Activated CD4-positive, alpha-beta T cell treated with anti-CD3 and anti-CD28 coated beads for 36 hours (primary cell): ENCODE results near the gene LIFR. TPM values are rescaled to one million over a fixed set of nuclear protein-coding genes. Genes with fewer than 3 reads are reported as not detected.
"Not testable (repeated sequence)": the region's sequence is repeated elsewhere in the genome, so short reads cannot be mapped to it uniquely, and the experiment has no call there.

Experiments used
- ATAC-seq: fragments of 200-7000 bp; cut with Tn5 transposase; one replicate; pipeline ENCODE4 v1.10.0; 2021; ENCODE audit warnings: mild to moderate bottlenecking, moderate library complexity
- CTCF ChIA-PET: fragments of 350-600 bp; sonication (Branson Sonifier 250); formaldehyde crosslinking; loops from one replicate; lab custom pipeline; 2021; ENCODE audit warnings: antibody characterized with exemption; lab: Charles Lee
- POLR2A ChIA-PET: fragments of 350-600 bp; sonication (Branson Sonifier 250); formaldehyde crosslinking; loops from one replicate; lab custom pipeline; 2021; ENCODE audit warnings: antibody characterized with exemption, inconsistent platforms; lab: Charles Lee
- DNase-seq: peaks from one replicate; pipeline ENCODE4 v3.0.0-alpha.2; 2020
- H3K27ac Mint-ChIP-seq: one replicate; pipeline ENCODE4 v1.8.0; 2021; ENCODE audit warnings: mixed read lengths
- H3K27me3 Mint-ChIP-seq: one replicate; pipeline ENCODE4 v1.8.0; 2021; ENCODE audit warnings: mixed read lengths
- H3K36me3 Mint-ChIP-seq: one replicate; pipeline ENCODE4 v1.8.0; 2021; ENCODE audit warnings: low read depth, mixed read lengths
- H3K4me1 Mint-ChIP-seq: one replicate; pipeline ENCODE4 v1.8.0; 2021; ENCODE audit warnings: mixed read lengths
- H3K4me3 Mint-ChIP-seq: one replicate; pipeline ENCODE4 v1.8.0; 2021; ENCODE audit warnings: mild to moderate bottlenecking, moderate library complexity, mixed read lengths
- H3K9me3 Mint-ChIP-seq: one replicate; pipeline ENCODE4 v1.8.0; 2021; ENCODE audit warnings: low read depth, mixed read lengths
- intact Hi-C, 2 experiments: fragments of 100-400 bp; cut with DNase I in 1 of 2; cut with micrococcal nuclease in 1 of 2; formaldehyde crosslinking; loops; one replicate each; pipeline versions ENCODE4 v1.14.2 to v1.15.1; 2022 to 2024; cut with DNase I, micrococcal nuclease
- total RNA-seq, 2 experiments: library from RNA; stranded (reverse); gene quantifications; one replicate each; pipeline ENCODE4 v1.2.3, GENCODE V29; 2021

LIFR gene
- total RNA-seq, 2 experiments from 2014 or later = 0.09 to 0.14 TPM

DNA sequence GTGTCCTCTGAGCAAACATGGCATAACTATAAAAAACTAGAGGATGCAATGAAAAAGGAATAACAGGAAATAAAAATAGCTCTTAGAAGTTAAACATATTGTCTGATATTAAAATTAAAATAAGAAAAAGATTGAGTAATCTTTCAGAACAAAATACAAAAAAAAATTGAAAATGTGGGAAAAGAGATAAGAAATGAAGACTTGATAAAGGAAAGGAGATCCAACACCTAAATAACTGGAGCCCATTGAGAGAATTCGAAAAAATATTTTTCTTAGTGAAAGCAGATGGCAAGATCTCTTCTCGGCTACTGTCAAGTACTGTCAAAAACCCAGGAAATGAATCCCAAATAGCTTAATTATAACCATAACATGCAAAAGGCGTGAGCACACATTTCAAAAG lies 24.9 kb downstream of the LIFR start:
- Mint-ChIP-seq H3K4me1 (no peaks in the 10 kb centered on the region), H3K9me3 (no peaks in the 10 kb centered on the region), H3K27me3 (peaks cover 19% of the 10 kb centered on the region), H3K27ac (no peak overlapping the region), H3K4me3 (no peak overlapping the region), H3K36me3 (no peaks in the 10 kb centered on the region)
- intact Hi-C loops = no loop called here
- ChIA-PET CTCF (no interaction called here), POLR2A (no interaction called here)
- ATAC-seq (no peak), DNase-seq (no peak)

DNA sequence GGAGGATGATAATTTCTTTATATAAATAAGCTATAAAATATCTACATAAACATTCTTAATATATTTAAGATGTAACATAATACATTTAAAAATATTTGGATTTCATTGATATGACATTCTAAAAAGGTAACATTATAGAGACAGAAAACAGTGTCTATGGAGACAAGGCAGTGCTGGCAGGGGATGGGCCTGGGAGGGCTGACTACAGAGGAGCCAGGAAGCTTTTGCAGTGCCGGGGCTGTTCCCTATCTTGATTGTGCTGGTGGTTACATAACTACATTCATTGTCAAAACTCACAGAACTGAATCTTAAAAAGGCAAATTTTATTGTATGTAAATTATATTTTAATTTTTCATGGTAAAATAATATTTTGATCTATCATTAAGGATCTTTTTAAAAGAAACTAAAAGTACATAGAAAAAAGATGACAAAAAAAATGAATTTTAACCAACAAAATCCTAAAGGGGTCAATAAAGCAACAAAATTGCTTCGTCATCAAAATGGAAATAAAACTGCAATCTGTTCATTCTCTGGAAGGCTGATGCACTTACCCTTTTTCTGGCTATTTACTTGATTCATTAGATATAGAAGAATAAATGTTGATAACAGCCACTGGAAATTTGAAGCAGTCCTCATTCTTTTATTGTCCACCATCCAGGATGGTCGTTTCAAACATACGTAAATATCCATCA lies 26.3 kb downstream of the LIFR start:
- intact Hi-C loops = no loop called here
- Mint-ChIP-seq H3K4me1 (no peaks in the 10 kb centered on the region), H3K9me3 (no peaks in the 10 kb centered on the region)

DNA sequence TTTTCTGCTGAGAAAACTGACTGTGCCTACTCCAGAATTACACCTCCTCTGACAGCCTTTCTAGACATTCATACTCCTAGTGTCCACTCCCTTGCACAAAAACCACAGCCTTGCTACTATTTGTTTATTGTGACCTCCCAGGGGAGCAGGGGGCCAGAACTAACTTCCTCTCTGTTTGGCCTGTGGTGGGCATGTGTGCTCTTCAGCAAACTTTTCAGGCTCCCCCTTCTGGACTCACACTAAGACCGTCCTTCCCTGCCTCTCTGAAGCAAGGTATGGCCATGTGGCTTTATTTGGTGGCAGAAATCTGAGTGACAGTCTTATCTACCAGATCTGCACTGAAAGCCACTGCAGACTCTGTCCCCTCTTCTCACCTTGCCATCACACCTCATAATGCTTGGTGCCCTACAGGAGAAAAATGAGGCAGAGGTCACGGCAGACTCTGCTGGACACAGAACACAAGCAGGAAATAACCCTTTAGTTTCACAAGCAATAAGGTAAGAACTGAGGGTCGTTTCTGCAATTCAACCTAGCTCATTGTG lies 28.2 kb downstream of the LIFR start:
- POLR2A ChIA-PET = no interaction called here

More for the DNA sequence above, 26.3 kb downstream of the LIFR start:
- no peak for ATAC-seq
- H3K27me3 Mint-ChIP-seq = peaks cover 20% of the 10 kb centered on the region
- ChIA-PET CTCF (no interaction called here), POLR2A (no interaction called here)
- H3K4me3 Mint-ChIP-seq = no peak overlapping the region
- H3K36me3 Mint-ChIP-seq = no peaks in the 10 kb centered on the region
- DNase-seq = no peak
- no peak overlapping the region for H3K27ac Mint-ChIP-seq

DNA sequence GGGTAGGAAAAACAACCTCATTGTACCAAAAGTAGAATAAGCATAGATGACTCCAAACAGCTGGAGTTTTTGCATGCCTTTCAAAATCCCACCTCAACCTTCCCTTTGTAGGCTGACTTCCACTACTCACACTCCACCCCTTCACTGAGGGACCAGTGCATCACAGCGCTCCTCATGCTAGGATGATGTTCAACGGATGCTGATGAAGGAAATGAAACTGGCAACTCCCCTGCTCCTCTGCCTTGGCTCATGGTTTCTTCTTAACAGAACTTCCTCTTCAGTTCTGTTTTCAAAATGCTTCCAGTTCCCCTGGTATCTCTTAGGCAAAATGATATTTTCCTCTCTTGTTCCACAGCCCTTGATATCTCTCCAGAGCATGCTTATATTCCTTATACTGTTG lies 29.0 kb downstream of the LIFR start:
- Mint-ChIP-seq H3K27me3 (peaks cover 25% of the 10 kb centered on the region), H3K27ac (no peak overlapping the region), H3K9me3 (no peaks in the 10 kb centered on the region), H3K4me1 (no peaks in the 10 kb centered on the region), H3K36me3 (no peaks in the 10 kb centered on the region), H3K4me3 (no peak overlapping the region)
- no peak for DNase-seq
- CTCF ChIA-PET = no interaction called here
- no peak for ATAC-seq
- POLR2A ChIA-PET = no interaction called here
- intact Hi-C loops = no loop called here

More for the DNA sequence above, 28.2 kb downstream of the LIFR start:
- Mint-ChIP-seq H3K27me3 (peaks cover 25% of the 10 kb centered on the region), H3K4me3 (no peak overlapping the region), H3K9me3 (no peaks in the 10 kb centered on the region), H3K4me1 (no peaks in the 10 kb centered on the region), H3K27ac (no peak overlapping the region), H3K36me3 (no peaks in the 10 kb centered on the region)
- no peak for DNase-seq
- CTCF ChIA-PET = no interaction called here
- no peak for ATAC-seq
- intact Hi-C loops = no loop called here

DNA sequence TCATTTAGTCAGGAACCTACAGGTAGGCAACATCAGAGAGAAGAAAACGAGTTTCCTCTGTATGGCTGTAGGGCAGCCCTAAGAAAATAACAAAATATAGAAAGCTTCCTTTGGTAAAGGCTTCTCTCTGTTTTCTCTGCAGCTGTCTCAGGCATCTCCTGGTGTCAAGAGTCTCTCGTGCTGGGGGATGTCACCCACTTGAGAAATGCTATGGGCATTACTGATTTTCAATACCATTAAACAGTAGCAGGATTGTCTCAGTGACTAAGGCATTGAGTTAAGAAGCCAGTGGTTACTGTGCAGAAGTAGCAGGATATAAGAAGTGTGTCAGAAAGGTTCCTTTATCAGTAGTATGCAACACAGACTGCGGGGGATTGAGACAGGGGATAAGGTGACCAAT lies 32.4 kb downstream of the LIFR start:
- DNase-seq = no peak
- no peak for ATAC-seq
- CTCF ChIA-PET = no interaction called here
- POLR2A ChIA-PET = no interaction called here
- H3K27me3 Mint-ChIP-seq = peaks cover 30% of the 10 kb centered on the region
- H3K4me1 Mint-ChIP-seq = no peaks in the 10 kb centered on the region
- no peaks in the 10 kb centered on the region for H3K36me3 Mint-ChIP-seq
- H3K27ac Mint-ChIP-seq = no peak overlapping the region
- H3K9me3 Mint-ChIP-seq = no peaks in the 10 kb centered on the region
- intact Hi-C loops = no loop called here
- no peak overlapping the region for H3K4me3 Mint-ChIP-seq

DNA sequence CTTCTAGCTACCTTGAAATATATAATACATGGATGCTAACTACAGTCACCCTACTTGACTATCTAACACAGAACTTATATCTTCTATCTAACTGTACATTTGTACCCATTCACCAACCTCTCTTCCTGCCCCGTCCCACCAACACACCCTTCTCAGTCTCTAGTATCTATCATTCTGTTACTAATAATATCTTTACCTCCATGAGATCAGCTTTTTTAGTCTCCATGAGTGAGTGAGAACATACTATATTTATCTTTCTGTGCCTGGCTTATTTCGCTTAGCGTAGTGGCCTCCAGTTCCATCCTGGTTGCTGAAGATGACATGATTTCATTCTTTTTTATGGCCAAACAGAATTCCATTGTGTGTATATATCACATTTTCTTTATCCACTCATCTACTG lies 37.0 kb downstream of the LIFR start:
- Mint-ChIP-seq H3K27ac (no peak overlapping the region), H3K27me3 (peaks cover 17% of the 10 kb centered on the region), H3K4me3 (no peak overlapping the region), H3K9me3 (peaks cover 2% of the 10 kb centered on the region), H3K4me1 (no peaks in the 10 kb centered on the region), H3K36me3 (no peaks in the 10 kb centered on the region)
- CTCF ChIA-PET = interaction anchor here (0.7 kb wide), 1 partner anchor 98 kb away, joined by 4 read pairs; no protein-coding TSS in a partner anchor
- DNase-seq (no peak), ATAC-seq (no peak)
- intact Hi-C loops = no loop called here
- POLR2A ChIA-PET = no interaction called here

DNA sequence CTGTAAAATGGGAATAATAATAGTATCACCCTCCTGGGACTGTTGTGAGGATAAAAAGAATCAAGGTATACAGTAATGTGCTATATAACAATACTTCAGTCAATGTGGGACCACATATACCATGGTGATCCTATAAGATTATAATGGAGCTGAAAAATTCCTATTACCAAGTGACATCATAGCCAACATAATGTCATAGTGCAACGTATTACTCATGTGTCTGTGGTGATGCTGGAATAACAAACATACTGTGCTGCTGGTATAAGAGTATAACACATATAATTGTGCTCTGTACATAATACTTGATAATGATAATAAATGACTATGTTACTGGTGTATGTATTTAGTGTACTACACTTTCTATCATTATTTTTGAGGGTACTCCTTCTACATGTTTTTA lies 38.1 kb downstream of the LIFR start:
- no peak overlapping the region for H3K4me3 Mint-ChIP-seq
- intact Hi-C loops = no loop called here
- no peaks in the 10 kb centered on the region for H3K4me1 Mint-ChIP-seq
- ATAC-seq = no peak
- H3K9me3 Mint-ChIP-seq = peaks cover 2% of the 10 kb centered on the region
- CTCF ChIA-PET = no interaction called here
- DNase-seq = no peak
- POLR2A ChIA-PET = no interaction called here
- no peaks in the 10 kb centered on the region for H3K36me3 Mint-ChIP-seq
- peaks cover 15% of the 10 kb centered on the region for H3K27me3 Mint-ChIP-seq
- H3K27ac Mint-ChIP-seq = no peak overlapping the region

DNA sequence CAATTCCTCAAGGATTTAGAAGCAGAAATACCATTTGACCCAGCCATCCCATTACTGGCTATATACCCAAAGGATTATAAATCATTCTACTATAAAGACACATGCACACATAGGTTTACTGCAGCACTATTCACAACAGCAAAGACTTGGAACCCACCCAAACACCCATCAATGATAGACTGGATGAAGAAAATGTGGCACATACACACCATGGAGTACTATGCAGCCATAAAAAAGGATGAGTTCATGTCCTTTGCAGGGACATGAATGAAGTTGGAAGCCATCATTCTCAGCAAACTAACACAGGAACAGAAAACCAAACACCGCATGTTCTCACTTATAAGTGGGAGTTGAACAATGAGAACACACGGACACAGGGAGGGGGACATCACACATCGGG lies 39.8 kb downstream of the LIFR start:
- CTCF ChIA-PET, ATAC-seq, H3K4me3 Mint-ChIP-seq, H3K36me3 Mint-ChIP-seq, H3K27ac Mint-ChIP-seq, DNase-seq, H3K4me1 Mint-ChIP-seq, H3K9me3 Mint-ChIP-seq, intact Hi-C loops, POLR2A ChIA-PET: not testable (repeated sequence)
- peaks cover 12% of the 10 kb centered on the region for H3K27me3 Mint-ChIP-seq

DNA sequence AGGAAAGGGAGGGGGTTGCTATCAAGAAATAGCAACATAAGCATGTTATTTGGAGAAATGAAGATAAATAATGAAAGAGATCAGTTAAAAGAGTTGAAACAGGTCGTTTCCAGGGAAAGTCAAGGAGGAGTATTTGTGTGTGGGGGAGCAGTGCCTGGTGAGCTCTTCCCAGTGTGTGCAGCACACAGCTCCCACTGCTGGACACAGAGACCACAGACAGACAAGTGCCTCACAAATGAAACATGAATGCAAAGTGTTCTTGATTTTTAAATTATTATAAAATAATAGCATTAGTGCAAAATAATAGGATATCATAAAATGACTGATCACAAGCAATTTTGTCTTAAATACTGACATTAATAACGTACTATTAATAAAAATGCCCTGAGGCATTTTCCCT lies 40.8 kb downstream of the LIFR start:
- H3K4me1 Mint-ChIP-seq = no peaks in the 10 kb centered on the region
- no peak overlapping the region for H3K4me3 Mint-ChIP-seq
- peaks cover 8% of the 10 kb centered on the region for H3K27me3 Mint-ChIP-seq
- ATAC-seq (no peak), DNase-seq (no peak)
- no peak overlapping the region for H3K27ac Mint-ChIP-seq
- peaks cover 2% of the 10 kb centered on the region for H3K9me3 Mint-ChIP-seq
- POLR2A ChIA-PET = no interaction called here
- no peaks in the 10 kb centered on the region for H3K36me3 Mint-ChIP-seq
- intact Hi-C loops = no loop called here
- CTCF ChIA-PET = no interaction called here

DNA sequence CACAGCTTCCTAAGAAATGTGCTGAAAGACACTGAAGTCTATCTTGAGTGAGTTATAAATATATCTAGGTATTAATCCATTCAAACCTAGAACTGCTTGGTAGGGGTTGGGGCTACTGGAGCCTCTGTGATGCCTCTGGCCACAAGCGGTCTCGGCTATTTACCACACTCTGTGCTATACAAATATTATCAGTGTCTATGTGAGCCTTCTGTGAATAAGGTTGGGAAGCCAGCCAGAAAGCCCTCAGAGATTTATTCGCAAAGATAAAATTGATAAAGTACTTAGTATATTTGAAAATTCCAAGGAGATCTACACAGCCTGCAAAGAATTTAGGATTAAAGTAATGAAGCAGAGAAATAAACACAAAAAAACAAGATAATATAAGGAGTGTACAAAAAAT lies 41.4 kb downstream of the LIFR start:
- ATAC-seq (no peak), DNase-seq (no peak)
- H3K4me3 Mint-ChIP-seq = no peak overlapping the region
- H3K27me3 Mint-ChIP-seq = peaks cover 8% of the 10 kb centered on the region
- intact Hi-C loops = no loop called here
- no peaks in the 10 kb centered on the region for H3K4me1 Mint-ChIP-seq
- ChIA-PET POLR2A (no interaction called here), CTCF (no interaction called here)
- peaks cover 2% of the 10 kb centered on the region for H3K9me3 Mint-ChIP-seq
- H3K27ac Mint-ChIP-seq = no peak overlapping the region
- H3K36me3 Mint-ChIP-seq = no peaks in the 10 kb centered on the region

DNA sequence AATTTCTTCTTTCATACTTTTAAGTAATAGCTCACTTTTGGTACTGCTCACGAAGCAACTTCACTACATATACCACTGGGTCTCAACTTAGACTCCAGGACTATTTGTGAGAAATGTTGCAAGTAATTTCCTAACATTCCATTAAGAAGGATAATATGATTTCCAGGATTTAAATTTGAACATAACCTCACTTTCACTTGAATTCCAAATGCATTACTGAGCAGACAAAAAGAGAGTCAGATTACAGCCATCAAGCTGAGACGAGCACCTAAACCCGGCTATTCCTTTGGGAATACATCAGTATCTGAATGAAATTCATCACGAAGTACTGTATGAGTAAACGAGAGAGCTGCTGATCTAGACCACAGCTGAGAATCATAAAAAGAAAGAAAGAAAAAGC lies 47.3 kb downstream of the LIFR start:
- Mint-ChIP-seq H3K4me1 (no peaks in the 10 kb centered on the region), H3K4me3 (no peak overlapping the region), H3K36me3 (no peaks in the 10 kb centered on the region), H3K27ac (no peak overlapping the region), H3K27me3 (peaks cover 8% of the 10 kb centered on the region), H3K9me3 (no peaks in the 10 kb centered on the region)
- no peak for ATAC-seq
- POLR2A ChIA-PET = no interaction called here
- CTCF ChIA-PET = interaction anchor here (1.0 to 1.4 kb wide), 2 partner anchors 12 to 56 kb away, joined by 3 read pairs; no protein-coding TSS in a partner anchor
- DNase-seq = no peak
- intact Hi-C loops = no loop called here

DNA sequence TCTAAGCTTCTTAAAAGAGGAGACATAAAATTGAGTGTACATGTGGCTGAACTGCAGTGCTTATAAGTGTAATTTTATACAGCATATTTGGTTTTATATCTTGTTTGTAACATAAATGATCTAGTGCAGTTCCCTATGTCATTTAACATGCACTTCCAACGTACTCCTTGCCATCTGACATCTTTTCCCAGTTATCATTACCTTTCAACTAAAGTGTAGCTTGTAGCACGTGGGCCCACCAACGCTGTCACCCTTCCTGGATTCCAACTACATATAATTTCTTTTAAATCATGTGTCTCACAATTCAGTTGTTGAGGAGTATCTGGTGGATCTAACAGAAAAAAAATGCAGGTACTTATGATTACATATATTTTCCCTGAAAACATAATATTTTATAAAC lies 50.1 kb downstream of the LIFR start:
- Mint-ChIP-seq H3K4me3 (no peak overlapping the region), H3K9me3 (no peaks in the 10 kb centered on the region), H3K27me3 (peaks cover 6% of the 10 kb centered on the region), H3K4me1 (no peaks in the 10 kb centered on the region), H3K27ac (no peak overlapping the region), H3K36me3 (no peaks in the 10 kb centered on the region)
- ChIA-PET POLR2A (no interaction called here), CTCF (no interaction called here)
- intact Hi-C loops = no loop called here
- DNase-seq (no peak), ATAC-seq (no peak)
